Measurements from ENCODE around the gene MIDN.

MIDN gene

DNA sequence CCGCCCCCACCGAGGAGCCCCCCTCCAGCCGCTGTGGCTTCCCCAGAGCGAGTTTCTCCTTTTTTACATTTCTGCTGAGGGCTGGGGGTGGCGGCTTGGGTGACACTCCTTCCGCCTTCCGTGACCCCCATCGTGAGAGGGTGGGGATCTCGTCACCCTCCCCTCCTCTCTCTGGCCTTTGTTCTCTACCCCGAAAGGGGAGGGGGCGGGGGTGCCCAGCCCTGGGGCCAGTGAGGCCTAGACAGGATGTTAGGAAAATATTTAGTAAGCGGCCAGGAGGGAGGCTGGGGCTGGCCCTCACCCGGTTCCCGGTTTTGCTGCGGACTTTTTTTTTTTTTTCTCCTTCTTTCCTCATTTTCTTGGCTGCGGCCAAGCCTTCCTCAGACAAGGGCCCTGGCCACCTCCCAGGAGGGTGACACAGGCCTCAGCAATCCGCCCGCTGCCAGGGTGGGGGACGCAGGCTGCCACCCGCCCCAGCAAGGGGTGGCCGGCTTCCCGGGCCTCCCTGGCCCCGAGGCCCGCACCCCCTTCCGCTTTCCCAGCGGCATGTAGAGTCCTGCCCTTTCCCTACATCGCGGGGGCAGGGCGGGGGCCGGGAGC is 3.9 kb downstream of the MIDN start:
- peak; percentile 92 for DNase-seq (ENCODE audit: extremely low read depth, low read depth)

DNA sequence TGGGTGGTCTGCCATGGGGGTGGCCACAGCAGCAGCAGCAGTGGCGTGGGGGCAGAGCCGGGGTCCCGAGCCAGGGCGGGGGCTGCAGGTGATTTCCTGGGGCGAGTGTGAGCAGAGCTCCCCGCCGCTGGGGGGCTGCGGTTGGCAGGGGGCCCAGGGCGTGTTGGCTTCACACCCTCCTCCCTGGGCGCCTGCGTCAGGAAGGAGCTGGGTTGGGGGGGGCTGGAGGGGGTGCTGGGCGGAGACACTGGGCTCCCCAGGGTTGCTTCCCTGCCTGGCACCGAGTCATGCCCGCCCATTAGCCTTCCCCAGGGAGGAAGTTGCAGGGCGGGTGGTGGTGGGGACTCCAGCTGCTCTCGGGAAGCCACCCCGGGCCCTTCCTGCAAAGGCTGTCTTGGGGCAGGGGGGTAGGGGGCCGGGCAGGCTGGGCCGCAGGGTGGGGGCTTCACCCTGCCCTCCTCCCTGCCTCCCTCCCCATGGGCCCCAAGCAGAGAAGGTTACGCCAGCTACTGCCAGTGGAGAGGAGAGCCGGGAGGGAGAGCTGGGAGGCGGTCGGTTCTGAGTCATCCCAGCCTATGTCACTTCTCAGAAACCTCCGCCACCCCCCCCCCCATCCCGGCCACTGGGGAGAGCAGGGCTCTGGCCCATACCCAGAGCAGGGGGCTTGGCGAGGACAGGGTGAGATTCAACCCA is 4.6 kb downstream of the MIDN start:
- DNase-seq (ENCODE audit: extremely low read depth, low read depth), result peak; percentile 96
- TF ChIP-seq, protein P1, sequence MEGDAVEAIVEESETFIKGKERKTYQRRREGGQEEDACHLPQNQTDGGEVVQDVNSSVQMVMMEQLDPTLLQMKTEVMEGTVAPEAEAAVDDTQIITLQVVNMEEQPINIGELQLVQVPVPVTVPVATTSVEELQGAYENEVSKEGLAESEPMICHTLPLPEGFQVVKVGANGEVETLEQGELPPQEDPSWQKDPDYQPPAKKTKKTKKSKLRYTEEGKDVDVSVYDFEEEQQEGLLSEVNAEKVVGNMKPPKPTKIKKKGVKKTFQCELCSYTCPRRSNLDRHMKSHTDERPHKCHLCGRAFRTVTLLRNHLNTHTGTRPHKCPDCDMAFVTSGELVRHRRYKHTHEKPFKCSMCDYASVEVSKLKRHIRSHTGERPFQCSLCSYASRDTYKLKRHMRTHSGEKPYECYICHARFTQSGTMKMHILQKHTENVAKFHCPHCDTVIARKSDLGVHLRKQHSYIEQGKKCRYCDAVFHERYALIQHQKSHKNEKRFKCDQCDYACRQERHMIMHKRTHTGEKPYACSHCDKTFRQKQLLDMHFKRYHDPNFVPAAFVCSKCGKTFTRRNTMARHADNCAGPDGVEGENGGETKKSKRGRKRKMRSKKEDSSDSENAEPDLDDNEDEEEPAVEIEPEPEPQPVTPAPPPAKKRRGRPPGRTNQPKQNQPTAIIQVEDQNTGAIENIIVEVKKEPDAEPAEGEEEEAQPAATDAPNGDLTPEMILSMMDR (IDR thresholded peaks at IDR 0.05; ENCODE audit: low read depth, low read length), result peak; percentile 5; the same call in 1 of the 2 replicates

More for the DNA sequence above, 3.9 kb downstream of the MIDN start:
- TF ChIP-seq, protein P1 (IDR thresholded peaks at IDR 0.05; ENCODE audit: low read depth, low read length), result no peak

DNA sequence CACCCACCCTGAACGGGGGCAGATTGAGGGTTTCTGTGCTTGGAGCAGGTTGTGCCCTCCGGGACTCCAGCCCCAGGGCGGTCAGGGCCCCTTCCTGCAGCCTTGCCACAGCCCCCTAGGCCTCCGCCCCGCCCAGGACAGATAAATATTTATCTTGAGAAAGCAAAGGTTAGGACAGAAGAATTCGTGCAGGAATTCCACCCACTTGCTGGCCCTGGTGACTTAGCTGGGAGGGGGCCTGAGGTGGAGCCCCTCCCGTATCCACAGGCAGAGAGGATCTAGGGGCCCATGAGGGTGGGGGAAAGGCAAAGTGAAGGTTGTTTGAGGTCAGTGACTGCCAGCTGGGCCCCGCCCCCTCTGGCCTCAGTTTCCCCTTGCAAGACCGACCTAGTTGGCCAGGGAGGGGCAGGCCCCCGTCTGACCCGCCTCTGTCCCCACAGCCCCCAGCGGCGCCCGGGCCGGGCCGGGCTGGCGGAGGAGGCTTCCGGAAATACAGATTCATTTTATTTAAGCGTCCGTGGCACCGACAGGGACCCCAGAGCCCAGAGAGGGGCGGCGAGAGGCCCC is 5.2 kb downstream of the MIDN start:
- DNase-seq (ENCODE audit: extremely low read depth, low read depth), result peak; percentile 69
- TF ChIP-seq, protein P1 (IDR thresholded peaks at IDR 0.05; ENCODE audit: low read depth, low read length), result no peak

DNA sequence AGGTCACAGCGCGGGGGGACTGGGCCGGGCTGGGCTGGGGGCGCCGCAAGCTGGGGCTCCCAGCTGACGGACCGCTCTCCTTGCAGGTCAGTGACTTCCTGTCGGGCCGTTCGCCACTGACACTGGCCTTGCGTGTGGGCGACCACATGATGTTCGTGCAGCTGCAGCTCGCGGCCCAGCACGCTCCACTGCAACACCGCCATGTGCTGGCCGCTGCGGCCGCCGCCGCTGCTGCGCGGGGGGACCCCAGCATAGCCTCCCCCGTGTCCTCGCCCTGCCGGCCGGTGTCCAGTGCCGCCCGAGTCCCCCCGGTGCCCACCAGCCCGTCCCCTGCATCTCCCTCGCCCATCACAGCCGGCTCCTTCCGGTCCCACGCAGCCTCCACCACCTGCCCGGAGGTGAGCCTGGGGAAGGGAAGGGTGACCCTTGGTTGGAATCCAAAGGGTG is 5.7 kb downstream of the MIDN start:
- TF ChIP-seq, protein P1 (IDR thresholded peaks at IDR 0.05; ENCODE audit: low read depth, low read length), result no peak

DNA sequence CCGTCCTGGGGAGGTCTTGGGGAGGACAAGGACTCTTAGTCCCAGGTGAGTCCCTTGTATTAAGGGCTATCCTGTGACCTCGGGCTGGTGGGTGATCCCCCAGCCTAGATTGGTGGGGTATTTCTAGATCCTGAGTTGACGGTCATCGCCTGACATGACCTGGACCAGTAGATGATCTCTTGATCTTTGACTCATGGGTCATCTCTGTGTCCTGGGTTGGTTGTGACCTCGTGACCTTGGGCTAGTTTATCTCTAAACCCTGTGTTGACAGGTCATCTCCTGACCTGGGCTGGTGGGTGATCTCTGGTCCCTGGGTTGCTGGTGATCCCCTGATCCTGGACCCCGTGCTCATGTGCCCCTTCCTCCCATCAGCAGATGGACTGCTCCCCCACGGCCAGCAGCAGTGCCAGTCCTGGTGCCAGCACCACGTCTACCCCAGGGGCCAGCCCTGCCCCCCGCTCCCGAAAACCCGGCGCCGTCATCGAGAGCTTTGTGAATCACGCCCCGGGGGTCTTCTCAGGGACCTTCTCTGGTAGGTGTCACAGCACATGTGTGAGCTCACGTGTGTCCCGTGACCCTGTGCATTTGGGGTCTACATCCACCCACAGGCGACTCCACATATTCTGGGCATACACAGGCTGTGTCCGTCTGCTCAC is 6.3 kb downstream of the MIDN start:
- TF ChIP-seq, protein P1 (IDR thresholded peaks at IDR 0.05; ENCODE audit: low read depth, low read length), result no peak
- no peak for DNase-seq (ENCODE audit: extremely low read depth, low read depth)

More for the DNA sequence above, 5.7 kb downstream of the MIDN start:
- no peak for DNase-seq (ENCODE audit: extremely low read depth, low read depth)

DNA sequence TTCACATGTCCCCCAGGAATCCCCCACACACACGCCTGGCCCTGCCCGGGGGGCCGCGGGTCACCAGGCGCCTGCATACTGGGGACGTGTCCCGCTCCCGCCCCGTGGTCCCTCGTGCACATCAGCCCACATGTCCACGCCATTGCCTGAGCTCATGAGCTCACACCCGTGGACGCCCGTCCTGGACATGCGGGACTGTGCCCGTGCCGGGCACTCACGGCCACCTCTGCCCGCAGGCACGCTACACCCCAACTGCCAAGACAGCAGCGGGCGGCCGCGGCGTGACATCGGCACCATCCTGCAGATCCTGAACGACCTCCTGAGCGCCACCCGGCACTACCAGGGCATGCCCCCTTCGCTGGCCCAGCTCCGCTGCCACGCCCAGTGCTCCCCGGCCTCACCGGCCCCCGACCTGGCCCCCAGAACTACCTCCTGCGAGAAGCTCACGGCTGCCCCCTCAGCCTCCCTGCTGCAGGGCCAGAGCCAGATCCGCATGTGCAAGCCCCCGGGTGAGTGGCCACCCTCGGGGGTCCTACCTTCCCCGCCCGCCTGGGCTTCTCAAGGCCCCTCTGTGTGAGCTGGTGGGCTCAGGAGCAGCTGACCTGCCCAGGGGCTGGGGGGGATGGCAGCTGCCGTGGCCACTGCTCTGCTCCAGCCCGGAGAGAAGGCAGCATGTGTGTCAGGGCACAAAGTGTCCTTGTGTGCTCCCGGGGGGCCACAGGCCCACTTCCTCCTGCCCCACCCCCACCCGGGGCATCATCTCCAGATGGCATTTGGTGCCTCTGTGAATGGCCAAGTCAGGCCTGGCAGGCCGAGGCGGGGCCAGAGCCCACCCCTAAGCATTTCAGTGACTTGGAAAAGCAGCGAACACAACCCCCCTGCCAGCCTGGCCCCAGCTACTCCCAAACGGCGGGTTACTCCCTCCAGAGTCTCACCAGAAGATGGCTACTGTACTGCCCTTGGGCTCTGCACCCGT is 7.1 kb downstream of the MIDN start:
- no peak for DNase-seq (ENCODE audit: extremely low read depth, low read depth)
- TF ChIP-seq, protein P1 (IDR thresholded peaks at IDR 0.05; ENCODE audit: low read depth, low read length), result no peak

Data from AG09319 (cell line).